Myocyte (in vitro differentiated cells): Measurements from ENCODE around the gene TFB1M. TPM values are rescaled to one million over a fixed set of nuclear protein-coding genes. Genes with fewer than 3 reads are reported as not detected.

ENCODE experiments used
- DNase-seq: peaks from one replicate; pipeline ENCODE4 v3.0.0-alpha.2; 2012; ENCODE audit warnings: low read depth
- total RNA-seq: library from RNA; depleted of rRNA; stranded (reverse); fragments of >200 nt; gene quantifications from 2 replicates; pipeline ENCODE4 v1.2.3, GENCODE V29; 2014

Gene TFB1M
- total RNA-seq, 1 donor from 2014 or later, result 8.5 TPM

- peak; percentile 93 for DNase-seq
These were observed 101.5 kb downstream of the TFB1M start for GRCh38 chr6:155212616-155213380.

DNA sequence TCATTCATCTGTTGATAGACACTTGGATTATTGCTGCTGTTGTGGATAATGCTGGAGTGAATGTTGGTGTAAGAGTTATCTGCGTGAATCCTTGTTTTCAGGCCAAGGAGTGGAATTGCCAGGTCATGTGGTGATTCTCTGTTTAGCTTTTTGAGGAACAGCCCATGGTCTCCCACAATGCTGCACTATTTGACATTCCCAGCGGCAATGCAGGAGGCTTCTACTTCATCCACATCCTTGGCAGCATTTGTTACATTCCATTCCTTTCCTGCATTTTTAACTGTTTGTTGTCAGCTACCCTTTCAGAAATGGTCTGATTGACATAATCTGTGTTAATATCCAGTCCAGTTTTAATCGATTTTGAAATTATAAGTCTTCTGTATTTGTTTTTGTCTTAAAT is 102.2 kb downstream of the TFB1M start:
- peak; percentile 69 for DNase-seq

- no peak for DNase-seq
These were observed 107.1 kb downstream of the TFB1M start for GRCh38 chr6:155207223-155207622.

Other genes with a start within 250 kb of the TFB1M start
- gene CLDN20, start 50.5 kb downstream of the TFB1M start, total RNA-seq, result 0.45 TPM in 1 of 2 replicates, not detected in the other
- not detected in 2 replicates for gene NOX3, start 141.4 kb upstream of the TFB1M start, total RNA-seq